ENCODE measurements around the gene VAC14.
A peak's percentile ranks its signal among the peaks of the same experiment; 100 is the strongest.
"Not testable (repeated sequence)": the region's sequence is repeated elsewhere in the genome, so short reads cannot be mapped to it uniquely, and the experiment has no call there.

The VAC14 gene

DNA sequence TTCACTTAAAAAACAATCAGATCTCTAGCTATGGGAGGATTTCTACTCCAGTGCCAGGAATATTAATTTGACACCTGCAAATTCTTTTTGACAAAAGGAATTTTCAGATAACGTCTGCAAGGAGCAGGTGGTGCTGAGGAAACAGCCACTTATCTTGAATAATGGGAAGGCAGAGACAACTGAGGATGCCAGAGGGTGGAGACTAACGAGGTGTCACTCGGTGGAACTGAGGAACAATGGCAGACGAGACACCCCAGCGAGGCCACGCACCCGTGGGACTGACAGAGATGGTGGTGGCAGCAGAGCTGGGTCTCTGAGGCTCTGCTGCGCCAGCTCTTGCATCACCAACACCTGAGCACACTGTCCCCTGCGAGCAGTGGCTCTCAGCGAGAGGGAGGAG is 42.2 kb downstream of the VAC14 start:
- DNase-seq, result no peak

DNA sequence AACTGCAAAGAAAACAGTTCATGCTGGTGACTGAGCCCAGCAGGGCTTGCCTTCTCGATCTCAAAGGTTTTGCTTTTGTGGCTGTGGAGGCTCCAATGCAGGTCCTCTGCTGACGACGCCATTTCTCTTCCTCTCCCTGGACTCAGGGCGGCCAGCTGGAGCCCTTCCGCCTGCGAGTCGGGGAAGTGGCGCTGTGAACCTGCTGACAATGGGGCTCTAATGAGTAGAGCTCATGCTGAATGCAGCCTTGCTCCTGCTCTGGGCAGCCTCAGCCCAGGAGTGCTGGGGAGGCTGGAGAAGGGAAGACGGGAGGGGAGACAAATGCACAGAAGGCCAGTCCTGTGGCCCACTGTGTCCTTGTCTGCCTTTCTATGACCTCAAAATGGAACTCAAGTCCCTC is 43.8 kb downstream of the VAC14 start:
- no peak for DNase-seq

DNA sequence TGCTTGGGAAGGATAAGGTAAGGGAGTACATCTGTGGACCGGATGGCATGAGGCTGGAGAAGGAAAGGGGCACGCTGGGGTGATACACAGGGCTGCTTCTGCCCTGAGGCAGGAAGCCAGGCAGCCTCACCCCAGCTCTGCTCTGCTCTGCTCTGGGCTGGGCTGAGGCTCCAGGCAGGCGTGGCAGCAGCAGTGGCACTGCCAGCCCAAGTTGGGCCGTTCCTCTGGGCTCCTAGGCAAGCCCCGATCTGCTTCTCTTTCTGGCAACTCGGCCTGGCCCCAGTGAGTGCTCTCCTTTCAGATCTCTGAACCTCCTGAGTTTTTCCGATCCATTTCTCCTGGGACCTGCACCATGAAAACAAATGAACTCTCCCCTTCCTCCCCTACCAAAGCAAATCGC is 44.9 kb downstream of the VAC14 start:
- no peak for DNase-seq

DNA sequence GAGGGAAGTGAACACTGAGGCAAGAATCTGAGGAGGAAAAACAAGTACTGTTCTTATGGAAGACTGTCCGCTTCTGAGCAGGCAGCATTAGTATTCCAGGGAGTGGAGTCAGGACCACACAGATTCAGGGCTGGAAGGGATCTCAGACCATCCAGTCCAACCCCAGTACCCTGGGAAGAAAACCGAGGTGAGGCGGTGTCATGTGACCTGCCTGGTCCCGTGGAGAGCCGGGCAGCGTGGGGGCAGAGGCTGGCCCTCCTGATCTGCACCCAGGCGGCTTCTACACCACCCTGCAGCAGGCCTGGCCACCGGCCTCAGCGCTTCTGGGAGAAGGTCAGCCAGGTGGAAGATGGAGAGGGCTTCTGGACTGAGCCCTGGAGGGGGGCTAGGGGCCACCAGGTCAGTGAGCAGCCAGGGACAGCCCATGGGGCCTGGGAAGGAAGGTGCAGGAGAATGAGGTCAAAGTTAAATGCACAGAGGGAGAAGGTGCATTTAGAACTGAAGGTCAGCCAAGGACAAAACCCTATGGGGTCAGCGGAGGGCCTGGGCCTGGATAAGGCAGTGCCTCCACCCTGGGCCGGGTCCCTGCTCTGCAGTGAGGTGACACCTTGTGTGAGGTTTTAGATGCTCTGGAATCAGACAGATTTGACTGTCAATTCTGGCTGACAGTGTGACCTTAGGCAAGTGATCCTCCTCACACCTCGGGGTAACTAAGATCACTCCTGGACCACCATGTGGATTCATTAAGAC is 45.9 kb downstream of the VAC14 start:
- DNase-seq, result no peak

DNA sequence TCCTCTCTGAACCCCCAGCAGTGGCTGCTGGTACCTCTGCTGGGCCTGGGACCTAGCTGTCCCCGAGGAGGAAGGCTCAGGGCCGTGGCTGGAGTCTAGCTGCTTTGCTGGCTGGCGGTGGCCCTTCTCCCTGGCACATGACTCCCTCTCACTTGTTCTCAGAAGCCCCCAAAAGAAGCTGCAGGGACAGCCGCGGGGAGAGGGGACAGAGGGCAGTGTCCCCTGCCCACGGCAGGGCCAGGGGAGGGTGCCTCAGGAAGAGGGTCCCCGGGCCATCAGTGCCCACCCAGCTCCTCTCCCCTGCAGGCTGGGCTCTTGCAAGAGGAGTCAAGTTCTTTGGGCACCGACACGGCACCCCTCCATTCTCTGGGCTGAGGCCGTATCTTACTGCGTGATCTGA is 46.6 kb downstream of the VAC14 start:
- DNase-seq, result no peak

DNA sequence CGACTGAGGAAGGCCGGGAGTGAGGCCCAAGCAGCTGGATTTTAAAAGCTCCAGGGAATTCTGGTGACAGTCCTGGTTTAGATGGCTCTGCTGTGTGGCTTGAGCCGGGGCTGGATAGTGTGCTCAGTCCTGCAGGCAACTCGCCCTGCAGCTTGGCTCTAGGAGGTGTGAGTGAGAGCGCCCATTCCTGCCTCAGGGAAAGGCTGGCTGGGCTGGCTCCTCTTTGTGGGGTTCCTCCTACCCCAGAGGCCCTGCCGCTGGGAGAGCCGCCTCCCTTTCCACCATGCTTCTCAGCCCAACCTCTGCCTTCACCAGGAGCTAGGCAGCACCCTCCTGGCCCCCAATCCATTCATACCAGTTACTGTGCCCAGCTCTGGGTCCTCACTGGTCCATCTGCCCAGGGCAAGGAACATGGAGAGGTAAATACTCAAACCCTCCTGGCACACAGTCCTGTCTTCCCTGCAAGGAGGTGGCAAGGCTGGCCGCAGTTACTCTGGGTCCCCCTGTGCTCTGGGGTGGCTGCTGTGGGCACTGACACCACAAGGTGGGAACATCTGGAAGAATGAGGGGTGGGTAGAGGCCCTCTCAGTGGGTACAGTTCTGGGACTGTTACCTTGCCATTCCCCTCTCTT is 47.1 kb downstream of the VAC14 start:
- DNase-seq, result no peak

DNA sequence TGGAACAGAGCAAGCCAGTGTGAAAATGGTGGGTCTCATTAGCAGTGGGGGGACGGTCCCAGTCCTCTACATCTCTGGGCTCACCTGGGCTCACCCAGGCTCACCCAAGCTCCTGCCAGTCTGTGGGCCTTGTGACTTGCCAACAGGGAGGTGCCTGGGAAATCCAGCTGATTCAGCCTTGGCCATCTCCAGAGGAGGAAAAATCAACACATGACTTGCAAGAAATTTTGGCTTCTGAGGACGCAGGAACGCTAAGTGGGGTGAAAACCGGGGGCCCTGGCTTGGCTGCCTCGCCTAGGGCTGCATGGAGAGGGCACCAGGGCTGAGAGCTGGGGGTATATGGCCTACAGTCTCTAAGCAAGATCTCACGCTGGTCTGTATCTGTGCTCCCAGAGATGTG is 47.7 kb downstream of the VAC14 start:
- DNase-seq, result no peak

DNA sequence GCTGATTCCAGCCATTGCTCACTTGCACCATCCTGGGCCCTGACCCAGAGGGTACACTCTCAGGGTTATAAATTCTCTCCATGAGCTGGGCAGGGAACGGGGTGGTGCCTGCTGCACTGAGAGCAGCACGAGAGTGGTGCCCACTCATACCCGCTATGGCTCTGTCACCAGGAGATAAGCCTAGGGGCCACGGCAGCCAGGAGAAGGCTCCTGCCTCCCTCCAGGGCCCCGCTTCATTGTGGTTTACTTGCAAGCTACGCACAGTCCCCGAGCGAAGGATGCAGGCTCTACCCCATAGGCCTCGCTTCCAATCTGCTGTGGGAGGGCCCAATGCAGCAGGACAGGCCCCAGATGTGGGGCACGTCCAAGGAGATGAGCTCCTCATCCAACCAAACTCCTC is 48.5 kb downstream of the VAC14 start:
- no peak for DNase-seq

DNA sequence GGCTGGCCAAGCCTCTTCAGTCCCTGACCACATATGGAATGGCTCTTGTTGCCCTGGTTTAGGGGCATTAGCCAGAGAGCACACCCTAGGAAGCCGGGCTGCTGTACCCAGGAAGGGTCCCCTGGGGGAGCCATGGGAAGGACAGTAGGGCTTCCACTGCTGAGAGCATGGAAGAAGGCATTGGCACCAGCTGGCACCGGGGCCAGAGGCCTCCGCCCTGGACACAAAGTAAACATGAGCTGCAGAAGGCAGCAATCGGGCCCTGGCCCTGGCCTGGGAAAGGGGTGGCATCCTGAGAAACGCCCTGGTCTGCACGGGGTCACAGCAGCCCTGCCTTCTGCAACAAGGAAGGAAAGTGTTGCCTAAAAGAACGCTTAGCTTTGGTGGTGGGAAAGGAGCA is 49.4 kb downstream of the VAC14 start:
- DNase-seq, result no peak

DNA sequence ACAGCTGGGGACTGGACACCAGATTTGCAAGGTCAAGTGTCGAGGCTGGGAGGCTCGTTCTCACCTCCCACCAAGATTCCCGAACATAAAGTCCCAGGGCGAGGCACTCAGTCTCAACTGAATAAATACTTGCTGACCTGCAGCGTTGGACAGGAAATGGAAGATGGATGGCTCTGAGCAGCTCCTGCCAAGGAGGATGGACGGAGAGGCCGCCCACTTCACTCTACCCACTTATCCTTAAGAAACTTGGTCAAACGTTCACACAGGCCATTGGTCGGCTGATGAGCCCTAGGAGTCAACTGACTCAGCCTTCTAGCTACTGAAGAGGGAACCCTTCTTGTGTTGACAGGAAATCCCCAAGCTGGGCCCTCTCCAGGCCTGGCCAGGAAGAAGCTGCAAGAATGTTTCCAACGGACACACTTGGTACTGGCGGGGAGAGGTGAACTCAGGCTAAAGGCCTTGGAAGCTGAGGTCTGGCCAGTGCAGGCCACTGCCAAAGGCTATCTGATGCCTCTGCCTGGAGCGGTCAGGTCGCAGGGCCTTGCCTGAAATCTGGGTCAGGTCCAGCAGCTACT is 50.0 kb downstream of the VAC14 start:
- DNase-seq, result peak; percentile 88 to 92 (median 89)

DNA sequence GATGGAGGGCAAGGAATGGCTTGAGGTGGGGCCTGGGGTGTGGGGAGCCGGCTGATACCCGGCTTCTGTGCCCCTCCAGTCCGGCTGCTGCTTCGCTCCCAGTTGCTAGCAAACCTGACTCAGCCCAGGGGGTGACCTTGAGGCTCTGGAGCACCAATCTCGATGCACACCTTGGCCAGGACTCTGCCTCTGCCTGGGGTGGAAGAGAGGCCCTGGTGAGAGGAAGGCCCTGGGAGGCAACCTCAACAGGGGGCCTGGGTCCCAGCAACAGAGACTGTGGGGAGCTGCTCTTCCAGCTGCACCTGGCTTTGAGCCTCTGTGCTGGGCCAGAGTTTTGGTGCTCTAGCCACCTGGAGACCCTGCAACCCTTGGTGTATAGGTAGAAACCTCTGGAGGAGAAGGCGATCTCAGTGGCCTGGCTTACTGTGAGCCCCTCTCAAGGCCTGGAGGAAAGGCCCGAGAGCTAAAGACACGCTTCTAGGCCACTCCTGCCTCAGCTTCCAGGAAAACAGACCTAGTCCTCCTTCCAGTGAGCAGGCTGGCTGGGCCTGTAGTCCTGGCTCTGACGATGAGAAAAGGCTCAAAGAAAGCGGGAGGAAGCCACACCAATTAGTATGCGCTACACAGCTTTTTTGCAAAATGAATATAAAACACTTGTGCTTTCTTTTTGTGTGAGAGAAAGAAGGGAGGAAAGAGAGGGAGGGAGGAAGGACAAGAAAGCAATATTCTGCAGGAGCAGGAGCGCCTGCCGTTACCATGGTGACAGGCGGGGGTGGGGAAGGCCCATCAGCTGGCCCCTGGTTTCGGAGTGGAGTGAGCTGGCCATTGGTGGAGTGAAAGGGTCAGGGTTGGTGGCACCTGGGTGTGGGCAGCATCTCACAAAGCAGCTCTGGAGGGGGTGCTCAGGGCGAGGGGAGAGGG is 51.0 kb downstream of the VAC14 start:
- no peak for DNase-seq

DNA sequence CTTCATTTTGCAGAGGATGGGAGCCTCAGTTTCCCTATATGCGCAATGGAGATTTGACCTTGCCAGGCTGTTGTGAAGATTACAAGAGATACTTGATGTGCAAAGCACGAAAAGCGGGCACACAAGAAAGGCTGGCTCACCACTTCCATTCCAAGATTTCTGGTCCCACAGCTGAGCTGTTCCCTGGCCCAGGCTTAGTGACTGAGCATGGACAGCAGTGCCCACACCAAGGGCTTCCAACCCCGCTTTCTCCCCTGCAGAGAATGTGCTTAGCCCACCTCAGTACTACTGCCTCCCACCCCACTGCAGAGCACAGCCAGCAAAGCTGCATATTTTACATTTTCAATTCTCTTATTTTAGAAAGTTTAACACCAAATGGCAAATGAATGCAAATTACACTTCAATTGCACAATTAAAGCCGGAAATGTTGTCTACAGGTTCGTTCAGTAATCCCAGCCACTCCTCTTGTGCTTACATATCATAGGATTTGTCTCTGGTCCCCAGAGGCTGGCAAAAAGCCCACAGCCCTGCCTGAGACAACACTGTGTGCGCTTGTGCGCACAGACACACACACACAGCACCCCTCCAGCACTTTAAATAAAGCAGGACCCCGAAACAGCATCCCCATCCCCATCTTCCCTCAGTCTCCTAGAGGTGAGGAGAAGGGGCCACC is 51.8 kb downstream of the VAC14 start:
- DNase-seq, result no peak

DNA sequence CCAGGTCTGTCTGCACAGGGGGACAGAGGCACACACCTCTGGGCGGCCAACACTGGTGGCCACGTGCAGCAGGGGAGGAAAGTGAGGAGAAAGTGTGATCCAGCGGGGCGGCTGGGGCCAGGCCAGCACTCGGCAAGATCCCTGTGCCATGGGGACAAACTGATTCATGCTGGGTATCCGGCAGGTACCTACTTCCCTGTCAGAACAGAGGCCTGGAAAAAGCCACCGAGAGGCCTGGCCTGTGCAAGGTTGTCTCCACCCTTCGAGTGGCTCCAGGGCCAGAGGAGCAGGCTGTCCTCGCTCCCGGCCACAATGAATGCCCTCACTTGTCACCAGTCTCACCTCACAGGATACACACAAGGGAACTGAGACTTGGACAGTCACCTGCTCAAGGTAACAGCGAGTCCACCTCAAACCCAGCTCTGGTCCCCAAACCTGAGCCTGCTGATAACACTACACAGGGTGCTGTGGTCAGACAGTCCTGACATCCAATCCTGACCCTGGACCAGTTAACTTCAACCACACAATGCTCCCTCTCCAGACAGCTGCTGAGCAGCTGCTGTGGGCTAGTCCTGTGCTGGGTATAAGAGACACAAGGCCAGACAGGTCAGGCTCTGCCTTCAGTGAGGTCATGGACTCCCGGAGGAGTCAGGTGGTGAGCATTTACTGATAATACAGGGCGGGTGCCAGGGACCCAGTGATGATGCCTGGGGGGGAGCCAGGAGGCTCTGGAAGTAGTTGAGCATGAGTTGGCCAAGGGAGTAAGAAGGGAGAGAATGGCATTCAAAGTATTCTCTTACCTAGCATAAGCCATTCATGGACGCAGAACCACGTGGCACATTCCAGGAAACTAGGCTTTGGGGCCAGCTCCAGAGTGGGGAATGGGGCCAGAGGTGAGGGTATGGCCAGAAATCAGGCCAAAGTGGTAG is 53.0 kb downstream of the VAC14 start:
- DNase-seq, result no peak

DNA sequence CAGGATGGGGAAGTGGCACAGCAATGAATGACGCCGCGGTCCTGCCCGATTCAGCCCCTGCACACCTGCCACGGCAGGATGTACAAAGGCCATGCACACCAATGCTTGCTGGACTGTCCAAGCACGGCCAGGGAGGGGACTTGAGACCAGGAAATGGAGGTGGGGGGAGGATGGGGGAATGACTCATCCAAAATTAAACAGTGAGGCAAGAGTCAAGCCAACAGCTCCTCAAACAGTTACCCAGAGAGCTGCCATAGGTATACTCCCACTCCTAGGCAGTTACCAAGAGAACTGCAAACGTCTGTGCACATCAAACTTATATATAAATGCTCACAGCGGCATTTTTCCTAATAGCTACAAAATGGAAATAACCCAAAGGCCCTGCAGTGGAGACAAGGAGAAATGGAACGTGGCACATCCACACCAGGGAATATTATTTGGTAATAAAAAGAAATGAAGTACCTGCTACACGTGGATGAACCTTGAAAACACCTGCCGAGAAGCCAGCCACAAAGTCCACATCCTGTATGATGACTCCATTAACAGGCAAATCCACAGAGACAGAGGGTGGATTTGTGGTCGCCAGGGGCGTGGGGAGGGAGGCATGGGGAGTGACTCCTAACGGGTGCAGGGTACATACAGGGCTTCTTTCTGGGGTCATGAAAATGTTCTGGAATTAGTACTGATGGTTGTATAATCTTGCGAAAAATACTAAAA is 54.1 kb downstream of the VAC14 start:
- peak; percentile 55 to 66 (median 60) for DNase-seq

DNA sequence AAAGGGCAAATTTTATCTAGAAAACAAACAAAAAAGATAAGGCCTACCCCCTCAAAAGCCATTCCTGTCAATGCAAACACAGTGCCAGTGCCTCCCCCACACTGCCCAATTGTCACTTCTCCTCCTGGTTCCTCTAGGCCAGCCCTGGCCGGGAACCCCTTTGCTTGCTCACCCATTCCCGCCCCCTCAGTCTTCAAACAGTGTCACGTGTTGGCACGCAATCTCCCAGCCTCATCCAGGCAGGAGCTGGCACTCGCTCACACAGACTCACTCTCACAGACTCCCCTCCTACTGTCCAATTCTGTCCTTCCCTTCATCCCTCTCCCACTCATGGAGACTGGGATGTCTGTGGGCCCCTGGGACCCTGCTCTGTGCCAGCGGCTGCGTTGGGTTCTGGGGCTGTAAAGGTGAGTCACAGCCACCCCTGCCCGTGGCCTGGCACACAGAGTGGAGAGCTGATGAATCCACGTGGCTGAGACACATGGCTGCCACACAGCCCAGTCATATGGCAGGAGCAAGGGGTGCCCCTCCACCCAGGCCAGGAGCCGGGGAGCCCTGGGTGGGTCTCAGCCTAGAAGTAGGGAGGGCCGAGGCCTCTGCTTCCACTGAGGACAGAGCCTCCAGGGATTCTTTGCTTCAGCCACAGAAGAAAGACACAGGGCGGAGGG is 54.8 kb downstream of the VAC14 start:
- DNase-seq, result peak; percentile 92 to 94 (median 92)

DNA sequence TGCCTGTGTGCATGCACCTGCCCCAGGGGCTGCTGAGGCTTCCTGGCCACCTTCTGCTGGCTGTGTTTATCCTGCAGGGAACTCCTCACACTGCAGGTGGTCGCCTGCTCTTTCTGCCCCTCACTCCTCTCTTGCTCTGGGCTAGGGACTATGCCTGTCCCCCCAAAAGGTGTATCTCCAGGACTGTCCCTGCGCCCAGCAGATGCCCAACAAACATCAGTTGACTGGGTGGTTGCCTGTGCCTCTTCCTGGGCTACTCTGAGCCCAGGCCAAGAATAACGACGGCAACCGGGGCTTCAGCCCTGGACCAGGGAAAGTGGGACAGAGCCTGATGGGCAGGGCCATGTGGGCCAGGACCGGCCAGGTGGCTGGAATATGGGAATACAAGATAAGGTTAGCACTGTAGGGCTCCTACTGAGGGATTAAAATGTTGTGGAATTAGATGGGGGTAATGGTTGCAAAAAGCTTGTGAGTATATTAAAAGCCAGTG is 55.4 kb downstream of the VAC14 start:
- DNase-seq, result no peak

DNA sequence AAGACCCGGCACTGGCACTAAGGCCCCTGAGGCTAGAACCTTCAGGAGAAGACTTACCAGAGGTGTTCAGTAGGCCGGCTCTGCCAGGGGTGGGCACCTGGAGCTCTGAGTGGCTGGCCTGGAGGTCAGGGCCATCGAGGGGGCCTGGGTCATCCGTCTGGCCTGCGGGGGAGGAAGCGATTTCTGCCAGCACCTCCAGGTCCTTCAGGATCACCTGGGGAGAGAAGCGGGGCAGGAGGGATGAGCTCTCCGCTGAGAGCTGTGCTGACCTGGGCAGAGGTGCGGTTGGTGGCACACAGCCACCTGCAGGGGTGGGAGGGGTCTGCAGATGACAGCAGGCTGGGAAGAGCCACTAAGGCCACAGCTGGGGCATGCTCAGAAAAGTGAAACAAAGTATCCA is 56.6 kb downstream of the VAC14 start:
- DNase-seq, result no peak

DNA sequence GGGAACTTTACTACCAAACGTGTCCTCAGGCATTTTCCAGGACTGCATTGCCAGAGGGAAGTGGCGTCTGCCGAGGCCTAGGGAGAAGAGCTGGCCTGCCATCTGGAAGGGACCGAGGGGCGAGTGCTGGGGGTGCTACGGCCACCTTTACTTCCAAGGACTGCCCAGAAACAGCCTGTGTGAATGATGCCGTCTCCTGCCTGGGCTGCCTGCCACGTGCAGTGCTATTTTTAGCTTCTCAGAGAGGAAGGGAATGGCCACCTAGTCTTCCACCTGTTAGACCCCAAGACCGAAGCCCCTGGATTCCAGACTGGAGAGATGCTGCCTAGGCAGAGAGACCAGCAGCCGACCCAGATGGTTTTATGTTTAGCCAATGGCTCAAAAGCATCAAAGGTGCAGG is 57.2 kb downstream of the VAC14 start:
- no peak for DNase-seq

DNA sequence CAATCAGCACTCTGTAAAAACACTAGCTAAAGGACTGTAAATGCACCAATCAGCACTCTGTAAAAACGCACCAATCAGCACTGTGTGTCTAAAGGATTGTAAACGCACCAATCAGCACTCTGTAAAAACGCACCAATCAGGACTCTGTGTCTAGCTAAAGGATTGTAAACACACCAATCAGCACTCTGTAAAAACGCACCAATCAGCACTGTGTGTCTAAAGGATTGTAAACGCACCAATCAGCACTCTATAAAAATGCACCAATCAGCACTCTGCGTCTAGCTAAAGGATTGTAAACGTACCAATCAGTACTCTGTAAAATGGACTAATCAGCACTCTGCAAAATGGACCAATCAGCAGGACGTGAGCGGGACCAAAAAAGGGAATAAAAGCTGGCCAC is 58.0 kb downstream of the VAC14 start:
- not testable (repeated sequence) for DNase-seq

DNA sequence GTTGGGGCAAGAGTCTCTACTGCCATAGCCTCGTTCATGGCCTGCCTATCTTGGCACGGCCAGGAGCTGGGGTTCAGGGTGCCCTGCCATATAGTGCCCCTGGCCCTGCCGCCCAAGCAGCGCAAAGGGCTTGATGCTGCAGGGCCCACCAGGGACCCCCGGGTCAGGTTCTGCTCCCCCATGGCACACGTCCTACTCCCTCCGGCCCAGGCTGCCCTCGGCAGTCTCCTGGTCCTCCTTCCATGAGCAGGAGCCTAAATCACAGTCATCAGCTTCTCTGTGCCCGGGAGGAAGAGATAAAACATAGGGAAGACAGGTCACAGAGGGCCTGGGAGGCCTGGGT is 59.2 kb downstream of the VAC14 start:
- no peak for DNase-seq

All from suppressor macrophage treated with lipopolysaccharide for 1 hour (primary cell).